Ovary (tissue), 9 donors: ENCODE results near the gene ITPR2. TPM values are rescaled to one million over a fixed set of nuclear protein-coding genes. Genes with fewer than 3 reads are reported as not detected.

Experiments
- DNase-seq, 5 donors: peaks; one replicate each; pipeline ENCODE4 v3.0.0-alpha.2; 2019 to 2020
- H3K27ac ChIP-seq, 2 donors: fragments of 200-600 bp; one replicate each; pipeline versions ENCODE4 v1.5.1 to v1.8.0; 2019 to 2022
- H3K27me3 ChIP-seq: fragments of 200-600 bp; one replicate; pipeline ENCODE4 v1.8.0; 2022
- H3K36me3 ChIP-seq: fragments of 200-600 bp; sonication (generic); one replicate; pipeline ENCODE4 v1.5.1; 2019
- H3K4me1 ChIP-seq: one replicate; pipeline ENCODE4 v1.8.1; 2013; ENCODE audit warnings: mild to moderate bottlenecking, moderate library complexity; ENCODE audit not compliant: insufficient read depth
- H3K4me3 ChIP-seq: fragments of 200-600 bp; sonication (generic); one replicate; pipeline ENCODE4 v1.5.1; 2017
- H3K9me3 ChIP-seq, 2 donors: fragments of 200-600 bp in 1 of 2; sonication (generic) in 1 of 2; one replicate each; pipeline versions ENCODE4 v1.5.1 to v1.8.1; 2013 to 2019; ENCODE audit warnings: mild to moderate bottlenecking in 1 of 2, moderate library complexity in 1 of 2
- CTCF ChIP-seq, 3 donors: fragments of 450-650 bp in 2 of 3; fragments of 200-600 bp in 1 of 3; IDR thresholded peaks; one replicate each; pipeline versions ENCODE4 v1.5.1 to v1.8.0; 2016 to 2022; ENCODE audit warnings: antibody characterized with exemption in 3 of 3, mild to moderate bottlenecking in 1 of 3
- EP300 ChIP-seq: sonication (generic); formaldehyde crosslinking; IDR thresholded peaks from one replicate; pipeline ENCODE4 v1.6.1; 2017; ENCODE audit warnings: antibody characterized with exemption
- POLR2A ChIP-seq: fragments of 450-650 bp; IDR thresholded peaks from one replicate; pipeline ENCODE4 v1.6.1; 2017; ENCODE audit warnings: antibody characterized with exemption, mild to moderate bottlenecking, moderate library complexity
- WGBS, 3 donors: extraction: QIAGEN DNeasy Blood & Tissue Kit in 1 of 3; methylation state at CpG; one replicate each; pipeline versions ENCODE4 v1.1.5 to v1.1.7; 2013 to 2017; 5-methylcytosine and 5-hydroxymethylcytosine counted together
- intact Hi-C, 4 donors: fragments of 100-400 bp; cut with DNase I; formaldehyde crosslinking; loops; one replicate each; pipeline versions ENCODE4 v1.11.0 to v1.15.1; 2022 to 2023
- polyA plus RNA-seq, 2 donors: library from polyadenylated mRNA; stranded (reverse); fragments of 200-250 nt in 1 of 2; fragments of 350-450 nt in 1 of 2; fragmentation: Illumina TruSeq in 1 of 2; extraction: RNeasy Lipid Tissue Mini Kit (QIAGEN cat#74804) in 1 of 2; gene quantifications; one replicate each; pipeline ENCODE4 v1.2.3, GENCODE V29; 2013 to 2014
- total RNA-seq, 7 donors: library from RNA; depleted of rRNA in 2 of 7; stranded (reverse); fragments of >200 nt in 2 of 7; fragmentation: NEBNext Ultra II Directional in 3 of 7; extraction: Animal tissue kit (Norgen Biotek cat#: 25700) in 3 of 7; gene quantifications; one replicate each; pipeline versions ENCODE4 v1.1.0 to v1.2.4, GENCODE V29; 2016 to 2023
- donor health status: DM: no; HTN: no; CAD: no; lungs with moderate emphysema.
- donor health status: DM: no; HTN: no; CAD: no.
- donor health status: Bipolar disorder and iron deficiency.
- donor health status: DM: yes; HTN: yes; CAD: no.
- donor health status: DM: no; HTN: no; CAD: no.
- donor health status: DM: yes; HTN: yes; CAD: no.

ITPR2 gene
- total and polyA plus RNA-seq, 9 donors = 5.9 to 51.1 (median 32.9) TPM

GRCh38 chr12:26833743-26834490, 923 bp upstream of the ITPR2 start:
- intact Hi-C loops = no loop called here
- H3K27me3 ChIP-seq = no peaks in the 10 kb centered on the region
- TF ChIP-seq POLR2A = no peak
- TF ChIP-seq EP300 = no peak
- no peak for TF ChIP-seq CTCF (IDR thresholded peaks at IDR 0.05)
- peaks cover 2% of the 10 kb centered on the region for H3K4me1 ChIP-seq
- no peaks in the 10 kb centered on the region for H3K36me3 ChIP-seq
- H3K9me3 ChIP-seq = no peaks in the 10 kb centered on the region
- 14 to 15% (median 14%) methylated on average over 27 of the region's 27 CpGs for WGBS, 3 donors
- DNase-seq = peak; percentile 41 to 69 (median 54)
- H3K27ac ChIP-seq = peak overlapping the region; percentile 10 to 92
- H3K4me3 ChIP-seq = peak overlapping the region; percentile 92

GRCh38 chr12:26831951-26832821, 808 bp downstream of the ITPR2 start:
- no peaks in the 10 kb centered on the region for H3K36me3 ChIP-seq
- H3K27me3 ChIP-seq = no peaks in the 10 kb centered on the region
- H3K4me3 ChIP-seq = peak overlapping the region; percentile 92
- 0 to 1% (median 1%) methylated on average over 27 to 55 of the region's 55 CpGs for WGBS, 3 donors
- no peak for TF ChIP-seq CTCF (IDR thresholded peaks at IDR 0.05)
- TF ChIP-seq POLR2A = peak; percentile 36
- TF ChIP-seq EP300 = no peak
- peak; percentile 55 to 71 (median 70) for DNase-seq
- peaks cover 2% of the 10 kb centered on the region for H3K4me1 ChIP-seq
- peak overlapping the region; percentile 85 to 92 for H3K27ac ChIP-seq
- no peaks in the 10 kb centered on the region for H3K9me3 ChIP-seq
- intact Hi-C loops = no loop called here

- WGBS, 3 donors = 76 to 90% (median 80%) methylated on average over 13 of the region's 13 CpGs
- TF ChIP-seq CTCF (IDR thresholded peaks at IDR 0.05) (no peak), POLR2A (no peak), EP300 (no peak)
- H3K4me3 ChIP-seq = no peak overlapping the region
- H3K36me3 ChIP-seq = no peaks in the 10 kb centered on the region
- no peaks in the 10 kb centered on the region for H3K27me3 ChIP-seq
- intact Hi-C loops = no loop called here
- H3K4me1 ChIP-seq = peaks cover 4% of the 10 kb centered on the region
- no peak overlapping the region for H3K27ac ChIP-seq
- no peaks in the 10 kb centered on the region for H3K9me3 ChIP-seq
- DNase-seq = no peak
Observed at GRCh38 chr12:26830783-26831551, 2.0 kb downstream of the ITPR2 start.

- Histone ChIP-seq H3K27ac (no peak overlapping the region), H3K4me1 (peaks cover 4% of the 10 kb centered on the region), H3K4me3 (no peak overlapping the region), H3K27me3 (no peaks in the 10 kb centered on the region), H3K9me3 (no peaks in the 10 kb centered on the region), H3K36me3 (no peaks in the 10 kb centered on the region)
- intact Hi-C loops = no loop called here
- TF ChIP-seq EP300 (no peak), CTCF (IDR thresholded peaks at IDR 0.05) (no peak), POLR2A (no peak)
- DNase-seq = no peak
- WGBS, 3 donors = 57 to 75% (median 72%) methylated on average over 1 of the region's 1 CpG
Observed at GRCh38 chr12:26830363-26830762, 2.6 kb downstream of the ITPR2 start.
